Eye (tissue), 1 donor: Measurements from ENCODE around the gene SYNJ2BP.

ENCODE experiments used
- DNase-seq: peaks from one replicate; pipeline ENCODE4 v3.0.0-alpha.2; 2015

The SYNJ2BP gene

DNA sequence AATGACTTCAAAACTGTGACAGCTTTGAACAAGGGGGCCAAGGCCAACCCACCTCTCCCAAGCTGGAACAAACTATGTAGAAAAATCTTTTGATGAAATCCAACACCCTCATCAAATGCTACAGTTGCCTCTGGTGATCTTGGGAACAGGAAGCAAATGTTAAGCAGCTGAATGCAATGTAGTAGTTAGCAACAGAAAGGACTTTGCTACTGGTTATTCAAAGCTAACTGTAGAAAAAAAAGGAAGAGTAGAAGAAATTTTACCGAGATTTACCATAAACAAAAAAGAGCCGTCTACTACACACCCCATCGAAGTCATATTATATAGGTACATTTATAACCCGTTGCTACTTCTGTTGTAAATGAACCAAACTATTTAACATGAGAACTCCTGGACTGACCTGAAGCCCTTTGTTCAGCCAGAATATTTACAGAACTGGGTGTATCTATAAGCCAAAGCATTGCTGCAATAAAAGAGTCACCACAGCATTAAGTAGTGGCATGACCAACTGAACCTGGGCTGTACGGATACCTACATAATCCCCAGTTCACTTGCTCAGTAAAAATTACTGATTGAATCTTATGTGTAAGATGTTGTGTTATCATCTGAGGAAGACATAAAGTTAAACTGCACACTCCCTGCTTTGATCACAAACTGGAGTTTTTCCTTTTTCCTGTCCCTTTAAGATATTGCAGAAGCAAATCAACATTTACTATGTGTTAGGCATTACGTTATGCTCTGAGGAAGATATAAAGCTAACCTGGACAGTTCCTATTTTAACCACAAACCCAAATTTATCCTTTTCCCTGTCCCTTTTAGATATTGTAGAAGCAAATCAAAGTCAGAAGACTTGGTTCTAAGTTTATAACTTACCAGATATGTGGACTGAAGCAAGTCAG is 25.1 kb downstream of the SYNJ2BP start:
- no peak for DNase-seq

DNA sequence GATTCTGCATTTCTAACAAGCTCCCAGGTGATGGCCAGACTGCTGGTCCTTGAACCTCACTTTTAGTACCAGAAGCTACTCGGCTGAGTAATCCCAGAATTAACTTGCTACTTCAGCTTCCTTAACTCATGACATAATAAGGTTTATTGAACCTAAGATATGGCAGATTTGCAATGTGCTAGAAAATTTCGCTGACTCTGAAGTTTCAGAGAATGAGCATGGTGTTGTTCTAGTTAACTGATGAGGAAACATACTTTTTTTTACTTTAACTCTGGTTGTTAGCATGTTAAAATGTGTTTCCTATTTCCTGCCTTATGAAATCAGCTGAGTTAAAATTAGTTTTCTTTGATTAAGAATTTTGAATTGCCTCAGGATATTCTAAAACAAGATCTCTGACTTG is 34.4 kb downstream of the SYNJ2BP start:
- DNase-seq = no peak

DNA sequence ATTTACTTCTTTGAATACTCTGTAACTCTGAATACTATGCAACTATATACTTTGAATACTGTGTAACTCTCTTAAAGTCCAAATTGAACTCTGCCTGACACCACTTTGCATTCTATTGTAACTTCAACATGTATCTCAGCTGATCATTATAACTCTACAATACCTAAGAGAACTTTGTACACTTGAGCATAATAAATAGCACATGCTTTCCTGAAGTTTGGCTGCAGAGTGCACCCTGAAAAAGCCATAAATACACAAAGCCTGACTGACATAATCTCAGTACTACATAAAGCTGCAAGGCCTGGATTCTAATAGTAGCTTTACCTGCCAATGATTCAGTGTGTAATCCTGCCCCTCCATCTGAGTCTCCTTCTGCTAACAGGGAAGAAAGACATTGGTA is 36.1 kb downstream of the SYNJ2BP start:
- no peak for DNase-seq

DNA sequence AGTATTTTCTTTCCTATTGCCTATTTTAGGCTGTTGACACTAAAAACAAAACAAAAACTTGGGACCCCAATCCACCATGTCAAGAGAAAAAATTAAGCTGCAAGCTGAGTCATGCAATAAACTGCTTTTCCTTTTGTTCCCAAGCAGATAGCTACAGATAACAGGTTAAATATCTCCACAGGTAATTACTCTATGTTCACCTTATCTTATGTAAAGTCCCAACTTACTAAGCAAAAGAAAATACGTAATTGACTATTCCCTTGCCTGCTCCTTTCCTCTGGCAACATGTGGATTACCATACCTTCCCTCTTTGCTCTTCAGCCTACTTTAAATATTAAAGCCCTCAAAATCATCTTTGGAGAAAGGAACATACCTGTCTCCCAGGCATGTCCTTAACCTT is 38.2 kb downstream of the SYNJ2BP start:
- DNase-seq = no peak
